Measurements from ENCODE around the gene TMEM163. TPM values are rescaled to one million over a fixed set of nuclear protein-coding genes. Genes with fewer than 3 reads are reported as not detected.

The TMEM163 gene
- total RNA-seq, 1 experiment from 2014 or later = 0.94 TPM

- no peak for TF ChIP-seq PREB (CRISPR knock-in tag; IDR thresholded peaks at IDR 0.05; ENCODE audit: borderline replicate concordance)
Measured at GRCh38 chr2:134445116-134445515, 273.7 kb downstream of the TMEM163 start (continued).

GRCh38 chr2:134443814-134444480 lies 274.9 kb downstream of the TMEM163 start:
- no peaks in the 10 kb centered on the region for H3K9me3 Mint-ChIP-seq
- ChIA-PET POLR2A (no interaction called here), CTCF (no interaction called here)
- no peaks in the 10 kb centered on the region for H3K27me3 Mint-ChIP-seq (ENCODE audit: low read depth)
- H3K4me1 Mint-ChIP-seq = peaks cover 9% of the 10 kb centered on the region
- DNase-seq (ENCODE audit: low spot score) (no peak), ATAC-seq (no peak)
- H3K4me3 Mint-ChIP-seq = no peak overlapping the region
- H3K36me3 Mint-ChIP-seq = peaks cover 7% of the 10 kb centered on the region; the same call in 1 of the 2 replicates
- TF ChIP-seq CBFB (CRISPR knock-in tag; IDR thresholded peaks at IDR 0.05; ENCODE audit: low read depth) = no peak
- TF ChIP-seq E2F4 (CRISPR knock-in tag; IDR thresholded peaks at IDR 0.05; ENCODE audit: borderline replicate concordance, low read depth) = no peak
- TF ChIP-seq STAT6 (CRISPR knock-in tag; conservative IDR thresholded peaks at IDR 0.05; ENCODE audit: low read depth) = no peak
- TF ChIP-seq E2F1 (CRISPR knock-in tag; IDR thresholded peaks at IDR 0.05) = no peak
- no peak for TF ChIP-seq ATF1 (CRISPR knock-in tag; IDR thresholded peaks at IDR 0.05)
- no peak for TF ChIP-seq ESRRA (CRISPR knock-in tag; IDR thresholded peaks at IDR 0.05; ENCODE audit: borderline replicate concordance)
- no peak for TF ChIP-seq HMGXB4 (CRISPR knock-in tag; IDR thresholded peaks at IDR 0.05)
- no peak for TF ChIP-seq ZNF512 (CRISPR knock-in tag; IDR thresholded peaks at IDR 0.05; ENCODE audit: borderline replicate concordance)
- TF ChIP-seq USF2 (CRISPR knock-in tag; IDR thresholded peaks at IDR 0.05) = no peak
- TF ChIP-seq ELF4 (CRISPR knock-in tag; IDR thresholded peaks at IDR 0.05; ENCODE audit: low read depth) = no peak
- no peak for TF ChIP-seq ATF6 (CRISPR knock-in tag; IDR thresholded peaks at IDR 0.05)
- TF ChIP-seq MLX (CRISPR knock-in tag; IDR thresholded peaks at IDR 0.05) = no peak
- TF ChIP-seq NR1H2 (CRISPR knock-in tag; IDR thresholded peaks at IDR 0.05) = no peak
- no peak for TF ChIP-seq SP1 (CRISPR knock-in tag; conservative IDR thresholded peaks at IDR 0.05)
- no peak for TF ChIP-seq ZNF232 (CRISPR knock-in tag; IDR thresholded peaks at IDR 0.05)
- H3K27ac Mint-ChIP-seq = no peak overlapping the region

All from WTC11 (cell line).